NCI-H460 (cell line): ENCODE data around the gene BNIP2. TPM values are rescaled to one million over a fixed set of nuclear protein-coding genes. Genes with fewer than 3 reads are reported as not detected.
"Not testable (repeated sequence)": the region's sequence is repeated elsewhere in the genome, so short reads cannot be mapped to it uniquely, and the experiment has no call there.

Source experiments
- DNase-seq: peaks from one replicate; pipeline ENCODE4 v3.0.0-alpha.2; 2016; ENCODE audit warnings: low read depth; ENCODE audit errors: extremely low read depth
- total RNA-seq: library from RNA; depleted of rRNA; stranded (reverse); fragments of >200 nt; shearing (Covaris generic); gene quantifications from 2 replicates; pipeline ENCODE4 v1.2.3, GENCODE V29; 2014

BNIP2 gene
- total RNA-seq, 1 experiment from 2014 or later: 113 TPM

DNA sequence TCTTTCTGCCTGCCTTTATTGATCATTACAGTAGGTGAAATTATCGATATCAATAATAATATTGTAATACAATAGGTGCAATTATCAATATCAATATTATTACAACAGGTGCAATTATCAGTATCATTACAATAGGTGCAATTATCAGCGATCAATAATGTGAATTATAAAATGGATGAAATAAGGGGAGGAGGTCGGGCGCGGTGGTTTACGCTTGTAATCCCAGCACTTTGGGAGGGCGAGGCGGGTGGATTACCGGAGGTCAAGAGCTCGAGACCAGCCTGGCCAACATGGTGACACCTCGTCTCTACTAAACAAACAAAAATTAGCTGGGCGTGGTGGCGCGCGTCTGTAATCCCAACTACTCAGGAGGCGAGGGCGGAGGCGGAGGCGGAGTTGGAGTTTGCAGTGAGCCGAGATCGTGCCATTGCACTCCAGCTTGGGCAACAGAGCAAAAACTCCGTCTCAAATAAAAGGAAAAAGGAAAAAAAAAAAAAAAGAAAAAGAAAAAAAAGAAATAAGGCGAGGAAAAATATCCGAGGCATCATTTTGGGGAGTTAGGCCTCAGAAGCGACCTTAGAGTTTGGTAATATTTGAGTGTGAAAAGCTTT, 611 bp upstream of the BNIP2 start:
- DNase-seq: peak; percentile 72

DNA sequence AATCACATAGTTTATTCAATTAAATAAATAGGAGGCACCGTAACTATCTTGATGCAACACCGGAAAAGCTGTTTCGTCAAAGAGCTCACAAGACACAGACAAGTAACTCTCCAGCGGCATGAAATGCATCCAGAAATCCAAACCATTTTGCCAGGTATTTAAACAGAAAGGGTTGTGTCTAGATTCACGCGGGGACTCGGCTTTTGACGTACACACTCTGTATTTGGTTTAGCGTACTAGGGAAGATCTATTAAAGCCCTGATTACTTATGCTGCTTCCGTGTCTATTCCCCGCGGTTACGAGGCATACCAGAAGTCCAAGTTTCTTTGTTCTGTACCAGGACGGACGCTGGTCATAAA, 718 bp downstream of the BNIP2 start:
- DNase-seq: peak; percentile 30

DNA sequence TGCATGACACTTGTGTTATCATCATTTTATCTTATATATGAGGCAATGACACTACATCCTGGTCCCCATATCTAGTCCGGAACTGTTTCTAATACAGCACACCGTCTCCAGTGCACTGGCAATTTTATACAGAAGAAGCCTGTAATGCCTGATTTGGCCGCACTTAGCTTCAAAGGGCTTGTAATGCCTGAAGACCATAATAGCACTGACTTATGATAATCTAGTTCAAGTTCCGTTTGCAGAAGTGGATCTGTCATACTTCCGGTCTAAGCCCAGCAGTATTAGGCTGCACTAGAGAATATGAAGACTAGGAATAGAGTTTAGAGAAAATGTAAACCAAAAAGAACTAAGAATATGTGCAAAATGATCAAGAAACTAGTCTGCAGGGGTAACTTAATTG, 1.3 kb downstream of the BNIP2 start:
- DNase-seq: no peak

DNA sequence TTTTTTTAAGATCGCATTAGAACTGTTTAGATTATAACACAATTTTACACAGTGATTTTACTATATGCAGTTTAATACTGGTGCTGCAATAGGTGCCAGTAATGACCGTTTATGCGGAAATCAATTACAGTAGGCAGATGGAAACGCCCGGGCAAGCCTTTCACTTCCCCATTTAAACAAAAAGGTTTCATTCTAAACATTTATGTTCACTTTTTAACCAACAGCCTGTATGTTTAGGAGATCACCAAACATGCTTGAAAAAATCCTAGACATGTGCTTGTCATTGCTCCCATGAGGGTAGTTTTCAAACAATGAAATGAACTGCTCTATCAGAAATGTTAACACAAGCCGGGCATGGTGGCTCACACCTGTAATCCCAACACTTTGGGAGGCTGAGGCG, 2.7 kb downstream of the BNIP2 start:
- no peak for DNase-seq

DNA sequence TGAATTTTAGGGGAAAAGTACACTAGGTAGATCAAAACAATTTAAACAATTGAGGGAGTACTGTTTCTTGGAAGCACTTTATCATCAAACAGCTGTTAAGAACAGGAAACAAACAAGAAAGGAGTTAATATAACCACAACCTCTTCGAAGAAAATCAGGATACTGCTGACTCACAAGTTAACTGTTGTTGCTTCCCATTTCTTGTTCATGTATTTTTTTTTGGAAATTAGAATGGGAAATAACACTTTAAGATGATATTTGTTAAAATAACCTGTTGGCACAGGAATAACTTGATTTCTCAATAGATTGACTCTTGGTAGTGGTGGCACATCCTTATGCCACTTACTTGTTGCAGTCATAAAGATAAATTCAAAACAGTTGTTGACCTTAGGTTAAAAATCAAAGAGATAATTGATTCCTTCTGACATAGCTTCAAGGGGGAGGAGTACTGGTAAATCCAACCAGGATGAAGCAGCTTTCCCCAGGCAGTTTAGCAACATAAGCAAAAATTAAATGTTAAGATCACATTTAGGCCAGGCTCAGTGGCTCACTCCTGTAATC, 3.3 kb downstream of the BNIP2 start:
- no peak for DNase-seq

DNA sequence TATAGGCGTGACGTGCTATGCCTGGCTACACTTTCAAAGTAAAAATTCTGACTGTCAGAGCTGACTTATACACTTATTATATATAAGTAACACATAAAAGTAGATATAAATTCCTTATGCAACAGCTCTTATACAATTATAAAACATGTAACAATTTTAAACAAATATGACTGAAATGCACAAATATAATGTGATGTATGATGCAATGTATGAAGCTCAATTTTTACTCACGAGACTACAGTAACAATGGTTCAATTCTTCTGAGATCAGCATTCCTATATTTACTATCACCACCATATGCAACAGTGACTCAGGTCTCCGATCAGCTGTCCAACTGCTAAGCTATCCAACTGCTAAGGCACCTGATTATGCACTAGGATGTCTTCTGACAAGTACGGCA, 8.2 kb downstream of the BNIP2 start:
- no peak for DNase-seq

DNA sequence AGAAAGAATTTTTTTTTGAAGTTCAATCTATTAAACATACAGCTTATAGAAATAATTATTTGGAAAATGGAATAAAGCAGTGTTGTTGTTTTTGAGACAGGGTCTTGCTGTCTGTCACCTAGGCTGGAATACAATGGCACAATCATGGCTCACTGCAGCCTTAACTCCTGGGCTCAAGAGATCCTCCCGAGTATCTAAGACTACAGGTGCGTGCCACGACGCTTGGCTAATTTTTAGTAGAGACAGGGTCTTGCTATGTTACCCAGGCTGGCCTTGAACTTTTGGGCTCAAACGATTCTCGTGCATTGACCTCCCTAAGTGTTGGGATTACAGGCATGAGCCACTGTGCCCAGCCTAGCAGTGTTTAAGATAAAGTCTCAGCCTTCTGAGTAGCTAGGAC, 8.8 kb downstream of the BNIP2 start:
- no peak for DNase-seq

DNA sequence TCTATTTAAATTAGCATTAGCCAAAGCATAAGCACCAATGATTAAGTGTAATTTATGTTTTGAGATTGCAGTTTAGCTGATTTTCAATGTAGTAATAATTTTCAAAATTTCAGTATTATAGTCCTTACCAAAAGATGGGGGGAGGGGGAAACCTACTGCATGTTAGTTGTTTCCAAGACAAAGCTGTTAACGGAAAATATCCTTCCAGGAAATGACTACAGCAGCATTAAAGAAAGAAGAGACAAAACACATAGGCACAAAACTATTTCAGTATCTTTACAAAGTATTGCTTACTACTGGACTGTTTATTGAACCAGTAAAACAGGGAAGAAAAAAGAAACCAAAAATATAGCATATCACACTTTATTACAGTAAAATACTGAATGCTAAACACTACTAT, 10.5 kb downstream of the BNIP2 start:
- DNase-seq: no peak

DNA sequence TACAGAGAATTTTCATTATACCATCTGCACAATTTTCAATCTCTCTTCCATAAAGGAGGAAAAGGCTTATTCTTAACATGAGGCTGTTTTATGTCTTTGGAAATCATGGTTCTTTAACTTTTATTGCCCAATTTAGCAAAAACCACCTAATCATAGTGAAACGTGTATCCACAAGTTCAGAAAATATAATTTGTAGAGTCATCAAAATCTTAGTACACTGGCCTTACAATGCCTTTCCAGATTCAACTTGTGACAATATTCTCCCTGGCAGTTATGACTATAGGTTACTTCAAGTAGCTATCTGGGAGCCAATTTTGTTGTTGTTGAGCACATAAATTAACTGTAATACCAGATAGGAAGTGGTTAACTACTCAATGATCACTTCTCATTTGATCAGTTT, 10.9 kb downstream of the BNIP2 start:
- DNase-seq: no peak

DNA sequence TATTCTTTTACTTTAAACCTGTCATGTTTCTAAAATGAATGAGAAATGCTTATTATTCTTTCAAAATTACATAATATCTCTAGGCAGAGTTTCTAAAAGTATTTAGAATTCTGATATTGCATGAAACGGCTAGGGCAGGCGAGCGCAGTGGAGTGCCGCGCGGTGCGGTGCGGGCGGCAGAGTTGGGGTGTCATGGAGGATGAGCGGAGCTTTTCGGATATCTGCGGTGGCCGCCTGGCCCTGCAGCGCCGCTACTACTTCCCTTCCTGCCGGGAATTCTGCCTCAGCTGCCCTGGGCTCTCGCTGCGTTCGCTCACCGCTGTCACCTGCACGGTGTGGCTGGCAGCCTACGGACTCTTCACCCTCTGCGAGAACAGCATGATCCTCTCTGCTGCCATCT, 12.6 kb downstream of the BNIP2 start:
- DNase-seq: no peak

DNA sequence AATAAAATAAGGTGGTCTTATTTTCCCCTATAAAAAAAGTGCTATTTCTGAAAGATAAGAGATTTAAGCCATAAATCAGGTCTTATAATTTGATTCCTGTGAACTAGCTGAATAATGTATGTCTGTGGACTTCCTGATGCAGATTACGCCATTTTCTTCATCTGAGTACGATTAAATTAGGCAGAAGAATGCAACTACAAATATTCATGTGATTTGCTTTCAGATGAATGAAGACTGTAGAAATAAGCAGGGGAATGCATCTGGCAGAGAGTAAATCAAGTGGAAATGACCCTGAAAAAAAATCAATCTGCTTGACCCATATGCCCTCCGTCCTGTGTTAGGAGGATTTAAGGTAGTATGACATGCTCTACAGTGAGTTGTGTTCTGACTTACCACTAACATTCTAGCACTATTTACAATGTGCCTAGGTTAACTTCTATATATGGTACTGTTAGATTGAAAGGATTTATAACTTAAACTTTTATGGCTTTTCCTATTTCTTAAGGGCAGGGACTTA, 14.7 kb downstream of the BNIP2 start:
- DNase-seq: no peak

DNA sequence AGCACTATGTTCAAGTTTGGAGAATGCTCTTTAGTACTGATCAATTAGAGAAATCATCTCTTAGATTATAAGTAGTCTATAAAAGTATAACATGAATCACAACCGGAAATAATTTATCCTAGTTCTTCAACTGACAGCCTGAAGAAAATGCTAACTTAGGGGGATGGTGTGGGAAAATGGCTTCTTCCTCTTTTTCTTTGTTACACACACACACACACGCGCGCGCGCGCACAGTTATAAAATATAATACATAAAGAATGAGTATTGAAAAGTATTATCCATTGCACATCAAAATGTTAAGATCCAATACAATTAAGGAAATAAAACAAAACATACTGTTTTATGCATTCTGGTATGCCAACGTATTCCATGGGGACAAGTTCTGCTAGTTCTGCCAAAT, 20.6 kb downstream of the BNIP2 start:
- no peak for DNase-seq

DNA sequence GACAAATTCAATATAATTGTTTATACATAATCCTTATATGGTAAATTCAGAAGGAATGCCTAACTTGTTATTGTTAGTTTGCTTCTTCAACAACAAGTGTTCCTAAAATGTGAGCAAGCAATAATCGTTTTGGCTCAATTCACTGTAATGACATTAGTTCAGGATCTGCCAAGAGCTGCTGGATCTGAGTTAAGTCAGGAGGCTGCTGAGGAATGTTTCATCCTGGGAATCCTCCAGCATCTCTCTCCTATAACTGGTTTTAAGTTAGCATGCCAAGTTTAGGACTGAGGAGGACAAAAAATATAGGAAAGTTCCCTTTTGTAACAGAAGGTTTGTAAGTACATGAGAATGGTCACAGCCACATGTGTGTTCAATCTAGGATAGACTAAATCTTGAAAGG, 26.9 kb downstream of the BNIP2 start:
- DNase-seq: no peak

DNA sequence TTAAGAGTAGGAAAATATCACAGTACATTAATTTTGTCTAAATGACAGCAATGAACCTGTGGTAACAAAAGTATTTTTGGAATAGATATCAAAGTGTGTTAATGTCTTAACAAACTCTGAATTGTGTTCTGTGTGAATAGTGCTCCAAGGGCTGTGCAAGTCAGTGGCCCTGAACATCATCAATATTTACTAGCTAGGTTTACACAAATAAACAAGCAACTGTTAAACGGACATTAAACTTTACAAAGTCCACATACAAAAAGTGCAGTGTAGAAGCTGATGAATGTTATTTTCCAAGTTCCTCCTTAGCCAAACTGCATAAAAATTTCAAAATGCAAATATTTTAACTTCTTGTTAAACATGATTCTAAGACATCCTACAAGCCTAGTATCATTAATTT, 29.8 kb downstream of the BNIP2 start:
- DNase-seq: no peak

DNA sequence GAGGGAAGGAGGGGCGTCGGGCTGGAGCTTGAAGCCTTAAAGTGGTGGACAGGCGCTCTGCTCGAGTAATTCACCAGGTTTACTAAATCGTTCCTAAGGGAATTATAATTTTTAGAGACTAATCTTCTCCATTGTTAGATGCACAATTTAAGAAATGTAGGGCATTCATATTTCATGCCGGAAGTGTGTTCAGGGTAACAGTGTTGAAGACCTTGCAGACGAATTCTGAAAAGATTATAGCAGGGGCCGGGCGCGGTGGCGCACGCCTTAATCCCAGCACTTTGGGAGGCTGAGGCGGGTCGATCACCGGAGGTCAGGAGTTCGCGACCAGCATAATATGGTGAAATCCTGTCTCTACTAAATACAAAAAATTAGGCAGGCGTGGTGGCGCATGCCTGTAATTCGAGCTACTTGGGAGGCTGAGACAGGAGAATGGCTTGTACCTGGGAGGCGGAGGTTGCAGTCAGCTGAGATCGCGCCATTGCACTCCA, 31.4 kb downstream of the BNIP2 start:
- DNase-seq: no peak

DNA sequence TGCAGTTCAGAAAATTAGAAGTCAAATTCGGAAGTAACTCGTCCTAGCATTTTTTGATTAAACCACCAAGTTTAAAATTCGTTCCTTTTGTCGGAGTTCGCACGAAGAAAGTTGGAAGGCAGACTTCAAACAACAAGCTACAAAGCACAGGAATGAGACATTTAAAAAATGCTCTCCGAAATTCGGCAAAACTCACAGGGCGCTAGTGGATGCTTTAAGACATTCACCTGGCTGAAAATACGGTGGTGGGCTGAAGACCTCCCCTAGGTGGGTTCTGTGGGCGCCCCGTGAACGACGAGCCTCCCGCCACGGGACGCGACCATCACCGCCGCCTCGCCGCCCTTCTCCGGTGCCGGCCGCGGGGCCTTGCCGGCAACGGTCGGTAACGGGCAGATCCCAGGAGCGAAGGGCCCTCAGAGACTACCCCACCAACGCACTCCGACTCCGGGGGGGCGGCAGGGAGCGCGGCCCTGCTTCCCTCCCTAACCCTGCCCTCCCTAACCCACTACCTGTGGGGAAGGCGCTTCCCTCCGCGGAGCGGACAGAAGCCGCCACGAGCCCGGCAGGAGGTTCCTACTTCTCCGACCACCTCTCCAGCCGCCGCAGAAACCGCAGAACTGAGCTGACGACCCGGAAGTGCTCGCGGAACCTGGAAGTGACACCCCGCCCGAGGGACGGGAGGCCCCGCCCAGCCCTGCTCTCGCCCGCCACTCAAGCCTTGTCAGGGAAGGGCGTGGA, 32.1 kb downstream of the BNIP2 start, which contains the start of gene GTF2A2:
Gene GTF2A2, minus strand, starts transcription at position 619 of the 738 bp plus-strand sequence. CDS start 5,238 bp downstream, outside the sequence.
- peak; percentile 89 for DNase-seq

DNA sequence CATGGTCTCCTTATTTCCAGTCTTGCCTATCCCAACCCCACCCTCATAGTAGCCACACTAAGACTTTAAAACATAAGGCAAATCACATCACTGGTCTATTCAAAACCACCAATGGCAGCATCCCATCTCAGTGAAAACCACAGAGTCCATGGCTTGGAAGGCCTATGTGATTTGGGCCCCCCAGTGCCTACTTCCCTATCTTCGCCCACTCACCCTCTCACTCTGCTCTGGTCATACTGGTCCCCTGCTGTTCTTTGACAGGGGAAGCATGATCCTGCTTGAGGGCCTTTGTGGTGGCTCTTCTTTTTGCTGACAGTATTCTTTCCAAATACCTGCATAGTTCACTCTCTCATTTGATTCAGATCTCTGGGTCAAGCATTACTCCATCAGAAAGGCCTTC, 35.1 kb downstream of the BNIP2 start:
- no peak for DNase-seq

DNA sequence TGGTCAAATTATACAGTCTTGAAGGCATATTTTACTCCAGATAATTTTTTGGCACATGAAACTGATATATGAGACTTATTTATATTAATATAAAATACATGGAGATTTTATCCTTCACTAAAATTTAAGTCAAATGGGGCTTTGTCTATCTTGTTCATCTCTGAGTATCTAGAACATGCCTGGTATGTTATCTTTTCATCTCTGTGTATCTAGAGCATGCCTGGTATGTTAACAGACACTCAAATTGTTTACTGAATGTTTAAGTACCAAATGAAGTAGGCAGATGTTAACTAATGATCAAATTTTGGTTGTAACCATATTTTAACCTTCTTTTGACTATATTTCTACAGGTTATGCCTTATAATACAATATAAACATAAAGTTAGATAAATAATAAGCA, 39.5 kb downstream of the BNIP2 start:
- DNase-seq: no peak

DNA sequence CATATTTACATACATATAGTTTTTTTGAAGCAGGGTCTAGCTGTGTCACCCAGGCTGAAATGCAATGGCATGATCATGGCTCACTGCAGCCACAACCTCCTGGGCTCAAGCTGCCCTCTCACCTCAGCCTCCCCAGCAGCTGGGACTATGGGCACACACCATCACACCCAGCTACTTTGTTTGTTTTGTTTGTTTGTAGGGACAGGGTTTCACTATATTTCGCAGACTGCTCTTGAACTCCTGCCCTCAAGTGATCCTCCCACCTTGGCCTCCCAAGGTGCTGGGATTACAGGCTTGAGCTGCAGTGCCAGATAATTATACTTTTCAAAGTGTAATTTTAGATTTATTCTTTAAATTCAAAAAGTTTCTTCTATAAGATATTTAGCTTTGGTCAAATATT, 42.0 kb downstream of the BNIP2 start:
- no peak for DNase-seq

DNA sequence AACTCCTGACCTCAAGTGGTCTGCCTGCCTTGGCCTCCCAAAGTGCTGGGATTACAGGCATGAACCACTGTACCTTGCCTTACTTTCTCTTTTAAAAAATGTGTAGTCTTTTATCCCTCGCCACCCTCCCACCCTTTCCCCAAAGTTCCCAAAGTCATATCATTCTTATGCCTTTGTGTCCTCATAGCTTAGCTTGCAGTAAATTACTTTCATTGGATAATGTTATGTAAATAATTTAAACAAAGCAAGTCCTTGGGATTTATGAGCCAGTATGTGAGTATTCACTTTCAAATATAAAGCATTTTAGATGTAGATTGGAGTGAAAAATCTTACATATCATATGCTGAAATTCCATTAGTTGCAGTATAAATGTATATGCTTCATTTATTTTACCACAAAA, 42.8 kb downstream of the BNIP2 start:
- no peak for DNase-seq

DNA sequence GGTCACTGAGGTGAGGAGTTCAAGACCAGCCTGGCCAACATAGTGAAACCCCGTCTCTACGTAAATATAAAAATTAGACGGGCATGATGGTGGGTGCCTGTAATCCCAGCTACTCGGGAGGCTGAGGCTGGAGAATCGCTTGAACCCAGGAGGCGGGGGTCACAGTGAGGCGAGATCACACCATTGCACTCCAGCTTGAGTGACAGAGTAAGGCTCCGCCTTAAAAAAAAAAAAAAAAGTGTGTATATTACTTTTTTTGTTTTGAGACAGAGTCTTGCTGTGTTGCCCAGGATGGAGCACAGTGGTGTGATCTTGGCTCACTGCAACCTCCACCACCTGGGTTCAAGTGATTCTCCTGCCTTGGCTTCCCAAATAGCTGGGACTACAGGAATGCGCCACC, 43.3 kb downstream of the BNIP2 start:
- DNase-seq: not testable (repeated sequence)

DNA sequence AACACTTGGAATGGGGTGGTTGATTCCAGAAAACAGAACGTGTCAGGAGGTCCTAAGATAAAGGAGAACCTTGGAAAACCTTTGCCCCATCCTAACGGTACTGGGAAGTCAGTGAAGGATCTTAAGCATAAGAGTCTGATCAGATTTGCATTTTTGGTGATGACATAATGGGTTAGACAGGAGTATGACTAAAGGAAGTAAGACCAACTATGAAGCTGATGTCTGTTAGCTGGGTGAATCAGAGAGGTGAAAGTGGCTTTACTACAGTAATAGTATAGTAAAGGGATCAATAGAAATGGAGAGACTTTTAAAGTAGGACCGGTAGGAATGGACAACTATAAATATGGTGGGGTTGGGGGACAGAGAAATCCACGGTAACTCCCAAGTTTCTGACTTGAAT, 44.4 kb downstream of the BNIP2 start:
- DNase-seq: no peak
